Measurements from ENCODE around the gene SELENOM. TPM values are rescaled to one million over a fixed set of nuclear protein-coding genes. Genes with fewer than 3 reads are reported as not detected.
A peak's percentile ranks its signal among the peaks of the same experiment; 100 is the strongest.

SELENOM gene
- total RNA-seq, 1 donor from 2014 or later: 89.0 TPM

GRCh38 chr22:31142285-31142684 is 34.9 kb upstream of the SELENOM start:
- no peaks in the 10 kb centered on the region for H3K27me3 ChIP-seq
- H3K4me1 ChIP-seq: no peaks in the 10 kb centered on the region
- no peaks in the 10 kb centered on the region for H3K36me3 ChIP-seq
- H3K9me3 ChIP-seq: no peaks in the 10 kb centered on the region
- ATAC-seq (no peak), DNase-seq (peak; percentile 44)
- no peak overlapping the region for H3K27ac ChIP-seq
- H3K4me3 ChIP-seq: no peak overlapping the region
- intact Hi-C loops (cut with DNase I): no loop called here
- TF ChIP-seq CTCF (IDR thresholded peaks at IDR 0.05): no peak

- no peaks in the 10 kb centered on the region for H3K27me3 ChIP-seq
- no peaks in the 10 kb centered on the region for H3K4me1 ChIP-seq
- H3K4me3 ChIP-seq: no peak overlapping the region
- no peaks in the 10 kb centered on the region for H3K36me3 ChIP-seq
- peak; percentile 38 for DNase-seq
- no peak for TF ChIP-seq CTCF (IDR thresholded peaks at IDR 0.05)
- H3K27ac ChIP-seq: peak overlapping the region; percentile 36
- ATAC-seq: no peak
- intact Hi-C loops (cut with DNase I): no loop called here
- H3K9me3 ChIP-seq: no peaks in the 10 kb centered on the region
Measured at GRCh38 chr22:31141551-31141950, 34.2 kb upstream of the SELENOM start.

GRCh38 chr22:31140746-31141145 is 33.4 kb upstream of the SELENOM start:
- no peaks in the 10 kb centered on the region for H3K9me3 ChIP-seq
- H3K4me1 ChIP-seq: no peaks in the 10 kb centered on the region
- DNase-seq: no peak
- H3K27me3 ChIP-seq: no peaks in the 10 kb centered on the region
- intact Hi-C loops (cut with DNase I): no loop called here
- H3K27ac ChIP-seq: peak overlapping the region; percentile 36
- H3K36me3 ChIP-seq: no peaks in the 10 kb centered on the region
- no peak overlapping the region for H3K4me3 ChIP-seq
- ATAC-seq: peak; percentile 60
- no peak for TF ChIP-seq CTCF (IDR thresholded peaks at IDR 0.05)

GRCh38 chr22:31139866-31140716 is 32.7 kb upstream of the SELENOM start, which contains the start of gene PLA2G3:
Gene PLA2G3 (minus strand): TSS chr22:31140508. CDS start chr22:31140354, 154 bp downstream.
- peak; percentile 20 for TF ChIP-seq CTCF (IDR thresholded peaks at IDR 0.05)
- intact Hi-C loops (cut with DNase I): no loop called here
- DNase-seq (peak; percentile 93), ATAC-seq (peak; percentile 93)
- peak within 1 kb of the TSS; percentile 40 for H3K4me3 ChIP-seq
- no peaks in the 10 kb centered on the region for H3K4me1 ChIP-seq
- H3K27ac ChIP-seq: peak within 1 kb of the TSS; percentile 36
- no peaks in the 10 kb centered on the region for H3K27me3 ChIP-seq
- no peaks in the 10 kb centered on the region for H3K36me3 ChIP-seq
- H3K9me3 ChIP-seq: no peaks in the 10 kb centered on the region

GRCh38 chr22:31139066-31139465 is 31.7 kb upstream of the SELENOM start:
- intact Hi-C loops (cut with DNase I): no loop called here
- ATAC-seq: no peak
- Histone ChIP-seq H3K27ac (no peak overlapping the region), H3K9me3 (no peaks in the 10 kb centered on the region), H3K4me1 (no peaks in the 10 kb centered on the region), H3K4me3 (peak overlapping the region; percentile 40), H3K36me3 (no peaks in the 10 kb centered on the region), H3K27me3 (no peaks in the 10 kb centered on the region)
- TF ChIP-seq CTCF (IDR thresholded peaks at IDR 0.05): no peak
- peak; percentile 23 for DNase-seq
